ENCODE measurements around the gene HNRNPA0.

Gene HNRNPA0

DNA sequence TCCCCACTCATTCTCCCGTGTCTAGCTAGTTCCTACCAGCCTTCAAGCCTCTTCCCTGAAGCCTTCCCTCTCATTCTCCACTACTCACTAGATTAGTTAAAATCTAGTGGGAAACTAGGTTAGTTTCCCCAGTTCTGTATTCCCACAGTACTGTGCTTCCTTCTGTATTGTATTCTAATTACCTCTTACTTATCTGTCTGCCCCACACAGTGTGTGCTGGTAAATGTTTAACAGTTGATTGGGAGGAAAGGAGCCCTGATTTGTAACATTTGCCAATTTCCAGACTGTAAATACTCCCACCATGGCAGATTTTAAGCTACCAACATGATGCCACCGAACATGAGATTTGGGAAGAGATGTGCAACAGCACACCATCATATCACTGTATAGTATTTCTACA is 26.5 kb downstream of the HNRNPA0 start:
- DNase-seq (ENCODE audit: low spot score): no peak

DNA sequence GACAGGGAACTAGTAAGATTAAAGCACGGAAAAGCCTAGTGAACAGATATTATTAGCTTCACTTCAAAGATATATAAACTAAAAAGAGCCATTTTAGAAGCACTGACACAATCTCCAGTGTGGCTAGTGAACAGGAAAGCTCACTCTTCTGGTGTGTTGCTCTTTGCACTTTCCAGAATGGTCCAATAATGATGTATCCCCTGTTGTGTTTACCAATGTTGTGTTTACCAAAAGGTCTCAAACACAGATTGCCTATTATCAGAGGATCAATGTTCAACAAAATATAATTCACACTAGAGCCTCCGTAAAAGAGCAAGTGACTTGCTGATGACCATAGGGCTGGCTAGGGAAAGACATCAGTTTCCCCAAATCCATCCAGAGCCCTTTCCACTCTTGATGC is 29.9 kb downstream of the HNRNPA0 start:
- DNase-seq (ENCODE audit: low spot score): no peak

DNA sequence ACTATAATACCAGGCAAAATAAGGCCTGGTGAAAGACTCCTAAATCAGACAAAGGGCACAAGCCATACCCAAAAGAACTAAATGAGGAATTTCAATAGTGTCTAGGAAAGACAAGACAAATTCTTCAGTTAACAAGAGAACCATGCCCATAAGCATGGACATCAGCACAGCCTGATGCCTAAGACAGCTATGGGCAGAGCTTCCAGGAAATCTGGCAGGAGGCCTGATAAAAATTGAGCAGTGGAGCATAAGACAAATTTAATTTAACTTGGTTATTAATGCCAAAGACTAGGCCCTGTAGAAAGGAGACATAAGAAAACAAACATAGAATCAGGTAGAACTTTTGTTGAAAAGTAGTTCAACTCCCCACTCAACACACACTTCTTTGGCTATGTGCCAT is 35.6 kb downstream of the HNRNPA0 start:
- no peak for DNase-seq (ENCODE audit: low spot score)

DNA sequence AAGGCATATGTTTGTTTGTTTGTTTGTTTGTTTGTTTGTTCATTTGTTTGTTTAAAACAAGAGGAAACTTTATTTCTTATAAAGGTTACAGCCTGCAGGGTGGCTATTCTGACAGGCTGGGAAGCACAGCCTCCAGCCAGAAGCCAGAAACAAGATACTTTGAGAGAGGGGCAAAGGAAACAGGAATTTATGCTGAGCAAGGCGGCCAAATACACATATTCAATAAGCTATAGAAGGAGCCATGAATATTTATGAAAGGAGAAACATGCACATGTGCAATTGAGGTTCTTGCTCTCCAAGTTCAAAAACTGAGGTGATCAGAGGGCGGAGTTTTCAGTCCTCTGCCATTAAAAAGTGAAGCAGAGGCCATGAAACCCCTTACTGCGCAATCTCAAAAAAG is 37.8 kb downstream of the HNRNPA0 start:
- DNase-seq (ENCODE audit: low spot score): no peak

DNA sequence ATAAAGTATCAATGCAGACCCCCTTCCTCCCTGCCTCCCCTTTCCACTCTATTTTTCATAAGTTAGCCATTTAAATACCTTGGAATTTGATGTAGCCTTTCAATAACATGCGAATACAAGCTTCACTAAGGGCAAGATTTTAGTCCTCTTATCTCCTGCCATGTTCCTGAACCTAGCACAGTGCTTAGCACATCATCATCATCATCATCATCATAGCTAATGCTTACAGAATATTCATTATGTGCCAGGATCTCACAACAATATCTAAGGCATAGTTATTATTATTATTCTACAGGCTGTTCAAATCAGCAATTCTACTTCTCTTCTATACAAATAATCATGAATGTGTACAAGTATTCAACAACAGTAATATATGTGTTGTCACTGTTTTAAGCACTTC is 38.7 kb downstream of the HNRNPA0 start:
- no peak for DNase-seq (ENCODE audit: low spot score)

DNA sequence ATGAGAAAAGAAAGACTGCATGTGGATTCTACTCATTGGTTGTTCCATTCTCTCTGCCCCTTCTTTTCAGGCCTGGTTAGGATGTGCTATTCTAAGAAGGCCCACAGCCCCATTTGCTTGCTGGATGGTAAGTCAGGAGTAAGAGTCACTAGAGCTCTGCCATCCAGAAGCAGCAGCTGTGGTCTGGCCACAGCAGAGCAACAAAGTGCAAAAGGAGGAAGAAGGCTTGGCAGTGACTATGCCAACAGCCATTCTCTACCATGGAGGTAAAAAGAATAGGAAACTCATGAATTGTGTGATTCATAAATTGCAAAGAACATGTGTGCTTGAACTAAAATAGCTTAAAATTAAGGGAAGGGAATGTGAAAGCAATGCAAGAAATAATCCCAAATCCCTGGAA is 39.2 kb downstream of the HNRNPA0 start:
- DNase-seq (ENCODE audit: low spot score): no peak

DNA sequence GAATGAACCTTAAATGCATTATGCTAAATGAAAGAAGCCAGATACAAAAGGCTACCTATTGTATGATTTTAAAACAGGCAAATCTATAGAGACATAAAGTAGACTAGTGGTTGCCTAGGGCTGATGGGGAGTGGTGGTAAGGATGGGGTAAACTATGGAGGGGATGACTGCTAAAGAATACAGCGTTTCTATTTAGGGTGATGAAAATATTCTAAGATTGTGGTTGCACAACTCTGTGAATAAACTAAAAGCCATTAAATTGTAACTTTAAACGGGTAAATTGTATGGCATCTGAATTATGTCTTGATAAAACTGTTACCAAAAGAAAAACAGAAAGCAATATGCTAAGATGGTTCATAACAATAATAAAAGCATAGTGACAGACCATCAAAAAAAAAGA is 39.7 kb downstream of the HNRNPA0 start:
- no peak for DNase-seq (ENCODE audit: low spot score)

DNA sequence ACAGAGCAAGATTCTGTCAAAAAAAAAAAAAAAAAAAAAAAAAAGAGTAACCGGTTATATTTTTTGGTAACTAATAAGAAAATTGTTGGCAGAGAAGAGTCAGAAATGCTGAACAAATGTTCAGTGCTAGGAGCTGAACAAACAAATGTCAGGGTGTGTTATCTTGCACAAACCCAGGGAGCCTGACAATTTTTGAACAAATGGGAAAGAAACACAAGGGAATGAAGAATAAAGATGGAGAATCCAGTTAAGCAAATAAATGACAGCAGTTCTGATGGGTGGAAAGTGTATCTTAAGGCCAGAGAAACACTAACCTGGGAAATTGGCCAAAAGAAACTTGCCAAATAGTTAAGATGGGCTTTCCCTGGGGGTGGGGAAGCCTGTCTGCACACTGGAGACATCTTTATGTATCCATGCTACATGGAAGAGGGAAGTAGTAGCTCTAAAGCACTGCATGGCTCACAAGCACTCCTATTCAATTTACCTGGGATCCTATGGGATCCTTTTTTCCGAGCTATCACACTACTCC is 42.0 kb downstream of the HNRNPA0 start:
- DNase-seq (ENCODE audit: low spot score): no peak

DNA sequence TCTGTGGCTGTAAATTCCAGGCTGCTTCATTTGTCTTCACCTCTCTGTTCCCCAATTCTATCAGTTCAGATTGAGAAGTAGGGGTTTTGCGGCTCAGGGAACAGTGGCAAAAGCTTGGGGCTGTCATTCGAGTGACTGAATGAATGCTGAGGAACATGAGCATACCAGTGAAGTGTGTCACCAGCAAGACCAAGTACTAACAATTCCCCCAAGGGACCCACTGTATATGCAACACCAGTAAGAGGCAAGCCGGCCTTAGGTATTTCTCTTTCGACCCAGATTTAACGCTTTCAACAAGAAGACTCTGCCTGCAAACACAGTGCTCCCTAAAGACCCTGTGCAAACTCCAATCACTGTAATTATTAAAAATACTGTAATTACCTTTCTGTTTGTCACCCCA is 44.1 kb downstream of the HNRNPA0 start:
- no peak for DNase-seq (ENCODE audit: low spot score)

DNA sequence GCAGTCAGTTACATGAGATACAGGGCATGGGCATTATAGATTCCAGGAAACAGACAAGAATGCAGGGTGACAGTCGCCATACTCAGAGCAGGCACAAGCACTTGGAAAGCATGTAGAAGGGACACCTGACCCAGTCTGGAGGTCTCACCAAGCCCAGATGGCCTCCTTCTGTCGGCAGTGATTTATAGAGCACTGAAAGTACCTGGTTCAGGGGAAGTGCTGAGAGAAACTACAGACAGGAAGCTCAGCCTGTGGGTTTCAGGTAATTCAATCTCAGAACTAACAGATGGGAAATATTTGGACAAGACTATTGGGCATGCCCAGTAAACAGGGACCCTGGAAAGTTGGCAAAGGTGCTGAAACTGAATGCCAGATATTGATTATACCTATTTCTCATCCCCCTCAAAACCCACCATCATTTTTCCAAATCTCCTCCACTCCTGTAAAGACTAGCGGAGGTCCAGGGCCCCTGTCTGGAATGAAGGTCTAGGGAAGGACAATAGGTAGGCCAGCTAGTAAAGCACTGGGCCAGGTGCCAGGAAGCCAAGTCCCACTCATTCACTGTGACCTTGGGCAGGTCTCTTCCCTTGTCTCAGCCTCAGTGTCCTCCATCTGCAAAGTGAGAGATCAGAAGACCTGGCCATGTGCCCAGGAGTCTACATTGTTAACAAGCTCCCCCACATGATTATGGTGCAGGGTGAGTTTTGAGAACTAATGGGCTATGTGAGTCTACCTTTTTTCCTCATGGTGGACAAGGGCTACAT is 45.2 kb downstream of the HNRNPA0 start:
- no peak for DNase-seq (ENCODE audit: low spot score)

DNA sequence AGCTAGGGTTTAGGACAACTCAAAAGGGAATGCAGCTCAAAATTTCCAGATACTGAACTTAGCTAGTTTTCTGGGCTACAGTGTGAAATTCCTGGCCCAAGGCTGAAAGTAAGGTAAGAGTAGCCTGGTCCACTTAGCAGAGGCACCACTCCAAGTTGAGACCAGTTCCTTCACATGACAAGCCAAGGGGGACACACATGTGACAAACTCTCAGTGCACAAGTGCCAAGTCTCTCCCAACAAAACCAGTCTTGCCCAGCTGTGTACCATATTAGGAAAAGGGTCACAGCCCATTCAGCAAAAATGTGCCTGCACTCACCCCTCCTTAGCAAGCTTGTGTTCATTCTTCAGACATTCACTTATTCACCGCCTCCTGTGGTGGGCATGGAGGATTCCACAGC is 46.1 kb downstream of the HNRNPA0 start:
- no peak for DNase-seq (ENCODE audit: low spot score)

DNA sequence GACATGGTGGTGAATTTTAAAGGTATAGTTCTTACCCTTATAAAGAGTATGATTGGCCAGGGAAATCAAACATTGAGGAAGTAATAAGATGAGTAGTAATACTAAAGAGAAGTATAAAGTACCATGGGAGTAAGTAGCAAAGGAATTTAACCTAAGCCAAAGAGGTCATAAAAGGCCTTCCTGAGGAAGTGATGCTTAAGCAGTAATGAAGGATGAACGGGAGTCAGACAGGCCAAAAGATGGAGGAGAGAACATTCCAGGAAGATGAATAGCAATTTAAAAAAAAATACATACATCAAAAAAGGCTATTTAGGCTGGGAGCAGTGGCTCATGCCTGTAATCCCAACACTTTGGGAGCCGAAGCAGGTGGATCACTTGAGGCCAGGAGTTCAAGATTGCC is 47.3 kb downstream of the HNRNPA0 start:
- no peak for DNase-seq (ENCODE audit: low spot score)

DNA sequence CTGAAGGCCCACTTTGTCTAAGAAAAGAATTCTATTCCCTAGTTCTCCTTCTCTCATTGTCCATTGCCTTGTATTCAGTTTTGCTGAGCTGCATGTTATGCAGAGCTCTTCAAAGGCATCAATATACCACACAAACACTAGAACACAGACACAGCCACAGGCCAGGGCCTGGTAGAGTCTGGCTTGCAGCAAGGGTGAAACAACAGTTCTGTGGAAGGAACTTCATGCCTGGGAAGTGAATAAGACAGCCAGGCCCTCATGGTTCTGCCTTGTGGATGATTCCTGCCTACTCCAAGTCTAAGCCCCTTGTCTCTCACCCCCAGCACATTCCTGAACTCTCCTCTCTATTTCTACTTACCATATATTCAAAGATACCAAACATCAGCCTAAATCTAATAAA is 49.1 kb downstream of the HNRNPA0 start:
- DNase-seq (ENCODE audit: low spot score): no peak

DNA sequence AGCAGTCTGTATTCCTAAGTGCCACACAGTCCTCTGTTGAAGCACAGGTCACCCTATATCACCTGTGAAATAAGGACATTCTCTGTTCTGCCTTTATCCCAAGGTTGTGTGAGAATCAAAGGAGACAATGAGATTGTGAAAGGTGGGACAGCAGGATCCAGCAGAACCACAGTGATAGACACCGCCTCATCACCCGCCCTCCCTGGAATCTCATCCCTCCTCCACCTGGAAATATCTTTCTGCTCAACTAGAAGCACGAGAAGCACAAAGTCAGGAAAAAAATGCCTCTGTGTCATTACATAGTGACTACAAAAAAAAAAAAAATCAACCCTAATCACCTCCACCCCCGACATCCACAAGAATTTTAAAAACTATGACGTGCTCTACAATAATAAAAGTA is 50.6 kb downstream of the HNRNPA0 start:
- no peak for DNase-seq (ENCODE audit: low spot score)

DNA sequence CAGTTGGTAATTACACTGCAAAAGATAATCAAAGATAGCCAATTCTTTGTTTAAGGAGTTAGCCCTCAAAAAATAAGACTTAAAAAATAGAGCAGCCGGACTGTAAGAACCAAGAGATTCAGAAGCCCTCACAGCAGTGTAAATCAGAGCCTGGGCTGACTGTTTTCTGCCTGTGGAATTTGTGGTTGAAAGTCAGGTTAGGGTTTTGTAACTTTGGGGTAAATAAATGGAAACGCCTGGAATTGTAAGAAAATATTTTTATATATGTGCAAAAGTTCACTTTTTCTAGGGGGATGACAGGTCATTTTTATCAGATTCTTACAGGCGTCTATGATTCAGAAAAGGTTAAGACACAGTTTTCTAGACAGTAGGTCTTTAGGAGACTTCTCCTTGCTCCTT is 53.9 kb downstream of the HNRNPA0 start:
- no peak for DNase-seq (ENCODE audit: low spot score)

DNA sequence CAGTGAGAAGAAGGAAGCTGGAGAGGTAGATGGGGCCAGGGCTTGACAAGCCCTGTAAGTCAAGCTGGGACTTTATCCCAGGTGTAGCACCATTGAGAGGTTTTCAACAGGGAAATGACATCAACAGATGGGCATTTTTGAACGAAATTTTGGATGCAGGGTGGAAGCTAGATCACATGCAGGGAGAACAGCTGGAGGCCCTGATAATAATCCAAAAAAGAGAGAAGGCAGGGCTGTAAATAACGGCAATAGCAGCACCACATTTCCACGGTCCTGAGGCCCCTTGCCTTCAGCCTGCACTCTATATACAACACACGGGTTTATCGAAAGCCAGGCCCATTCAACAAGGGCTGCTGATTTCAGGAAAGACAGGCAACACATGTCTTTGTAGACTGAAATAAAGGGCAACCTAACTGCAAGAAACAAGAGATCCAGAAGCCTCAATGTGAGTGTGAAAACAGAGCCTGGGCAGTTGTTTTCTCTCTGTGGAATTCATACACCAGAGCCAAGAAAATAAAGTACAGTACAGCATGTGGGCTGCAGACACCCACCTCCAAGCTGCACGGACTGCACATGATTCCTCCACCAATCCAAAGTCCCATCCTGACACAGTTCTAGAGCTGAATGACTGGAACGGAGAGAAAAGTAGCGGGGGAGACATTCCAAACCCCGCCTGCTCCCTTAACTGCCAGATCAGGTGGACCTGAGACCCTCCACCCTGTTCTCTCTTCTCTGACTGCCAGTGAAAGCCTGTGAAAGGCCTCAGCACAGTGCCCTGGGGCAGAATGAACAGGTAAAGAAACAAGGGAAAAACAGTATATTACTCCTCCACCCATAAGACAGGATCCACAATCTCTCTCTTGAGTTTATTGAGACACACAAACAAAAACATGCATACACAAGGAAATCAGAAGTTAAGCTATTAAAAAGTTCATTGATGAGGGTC is 54.6 kb downstream of the HNRNPA0 start:
- no peak for DNase-seq (ENCODE audit: low spot score)

DNA sequence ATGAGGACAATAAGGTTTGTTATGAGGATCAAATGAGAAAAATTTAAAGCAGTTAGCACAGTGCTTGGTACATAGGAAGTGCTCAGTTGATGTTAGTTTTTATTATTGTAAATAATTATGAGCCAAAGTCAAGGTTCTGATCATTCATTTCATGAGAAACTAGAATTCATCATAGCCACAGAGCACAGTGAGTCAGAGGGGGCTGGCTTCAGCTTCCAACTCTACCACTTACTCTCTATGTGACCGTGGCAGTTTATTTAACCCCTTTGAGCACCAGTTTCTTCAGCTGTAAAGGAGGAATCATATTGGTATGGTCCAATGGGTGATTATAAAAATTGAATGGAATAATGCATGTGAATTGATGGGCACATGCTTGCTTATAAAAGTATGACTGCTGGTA is 57.7 kb downstream of the HNRNPA0 start:
- DNase-seq (ENCODE audit: low spot score): peak; percentile 41

DNA sequence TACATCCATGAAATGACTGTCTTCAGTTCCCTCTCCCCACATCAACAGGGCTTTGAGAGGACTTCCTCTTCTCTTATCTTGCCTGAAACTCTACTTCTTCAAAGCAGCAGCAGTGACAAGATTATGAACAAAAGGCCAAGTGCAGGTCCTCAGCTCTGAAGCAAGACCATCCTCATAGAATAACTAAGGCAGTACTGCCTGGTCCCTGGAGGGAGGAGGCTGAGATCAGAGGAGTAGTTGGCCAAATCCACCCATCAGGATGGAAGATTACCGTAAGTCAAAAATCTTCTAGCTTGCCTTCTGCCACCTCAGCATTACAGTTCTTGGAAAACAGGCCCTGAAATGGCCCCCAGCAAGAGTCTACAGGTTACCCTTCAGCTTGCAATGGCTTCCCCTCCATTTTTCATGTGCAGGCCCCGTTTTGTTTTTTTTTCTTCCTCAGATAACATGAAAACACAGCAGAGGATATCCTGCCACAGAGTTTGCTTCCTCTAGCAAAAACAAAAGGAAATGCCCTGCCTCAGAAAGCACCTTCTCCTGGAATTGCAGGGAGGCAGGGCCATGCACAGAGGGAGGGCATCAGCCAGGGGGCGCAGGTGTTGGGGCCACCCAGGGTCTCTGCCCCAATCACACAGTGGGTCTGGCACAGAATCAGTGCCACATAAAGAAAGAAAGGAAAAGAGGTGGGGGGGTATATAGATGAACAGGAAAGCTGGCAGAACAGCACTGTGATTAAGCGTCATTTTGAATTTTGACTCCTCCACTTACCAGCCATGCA is 58.3 kb downstream of the HNRNPA0 start:
- peak; percentile 27 for DNase-seq (ENCODE audit: low spot score)
